ENCODE data around the gene RFC4. TPM values are rescaled to one million over a fixed set of nuclear protein-coding genes. Genes with fewer than 3 reads are reported as not detected.

The RFC4 gene
- 16.0 and 23.0 TPM in 2 replicates for total RNA-seq

GRCh38 chr3:186806089-186807055 lies at the start of gene RFC4:
TSS of gene RFC4 (minus strand) at chr3:186806482. CDS start at chr3:186804713, 1,769 bp downstream.

GRCh38 chr3:186842426-186843038 lies 36.2 kb upstream of the RFC4 start, which contains the start of gene ADIPOQ:
TSS of gene ADIPOQ (plus strand) at chr3:186842710. CDS start at chr3:186853059, 10,349 bp downstream.

GRCh38 chr3:186783058-186783730 lies 23.1 kb downstream of the RFC4 start, which contains the start of gene EIF4A2:
TSS of gene EIF4A2 (plus strand) at chr3:186783577. CDS start at chr3:186783611, 34 bp downstream.

Other genes with a start within 250 kb of the RFC4 start
- 12.6 and 14.6 TPM in 2 replicates for gene TBCCD1, start 239.1 kb downstream of the RFC4 start, total RNA-seq
- gene DNAJB11, start 235.8 kb downstream of the RFC4 start, total RNA-seq = 102 and 125 TPM in 2 replicates
- under 0.01 and 0.09 TPM in 2 replicates for gene AHSG, start 193.4 kb downstream of the RFC4 start, total RNA-seq
- gene FETUB, start 166.1 kb downstream of the RFC4 start, total RNA-seq = not detected in 2 replicates
- gene HRG, start 140.5 kb downstream of the RFC4 start, total RNA-seq = not detected in 2 replicates
- not detected in 2 replicates for gene KNG1, start 89.1 kb downstream of the RFC4 start, total RNA-seq
- 938 and 1,581 TPM in 2 replicates for gene EIF4A2, start 22.9 kb downstream of the RFC4 start, total RNA-seq
- not detected in 2 replicates for gene ADIPOQ, start 36.2 kb upstream of the RFC4 start, total RNA-seq
- 10.7 and 17.1 TPM in 2 replicates for gene ST6GAL1, start 124.0 kb upstream of the RFC4 start, total RNA-seq